GM12892 (cell line): Measurements from ENCODE around the gene TMEM238L.

Experiments
- DNase-seq: peaks from one replicate; pipeline ENCODE4 v3.0.0; 2011; ENCODE audit not compliant: insufficient read length
- FAIRE-seq: peaks from 2 replicates; lab custom pipeline; 2011; peaks lifted over from hg19 to GRCh38; lab: Jason Lieb, UNC
- POLR2A ChIP-seq: IDR thresholded peaks from 2 replicates; pipeline ENCODE4 v1.6.1; 2011; ENCODE audit warnings: low read depth, low read length, control low read depth
- POLR2AphosphoS5 ChIP-seq: IDR thresholded peaks from 2 replicates; pipeline ENCODE4 v1.6.1; 2011; ENCODE audit warnings: low read depth, low read length, control low read depth
- TAF1 ChIP-seq: IDR thresholded peaks from 2 replicates; pipeline ENCODE4 v1.6.1; 2011; ENCODE audit warnings: low read depth, mild to moderate bottlenecking, control low read depth, low read length, borderline replicate concordance

The TMEM238L gene

DNA sequence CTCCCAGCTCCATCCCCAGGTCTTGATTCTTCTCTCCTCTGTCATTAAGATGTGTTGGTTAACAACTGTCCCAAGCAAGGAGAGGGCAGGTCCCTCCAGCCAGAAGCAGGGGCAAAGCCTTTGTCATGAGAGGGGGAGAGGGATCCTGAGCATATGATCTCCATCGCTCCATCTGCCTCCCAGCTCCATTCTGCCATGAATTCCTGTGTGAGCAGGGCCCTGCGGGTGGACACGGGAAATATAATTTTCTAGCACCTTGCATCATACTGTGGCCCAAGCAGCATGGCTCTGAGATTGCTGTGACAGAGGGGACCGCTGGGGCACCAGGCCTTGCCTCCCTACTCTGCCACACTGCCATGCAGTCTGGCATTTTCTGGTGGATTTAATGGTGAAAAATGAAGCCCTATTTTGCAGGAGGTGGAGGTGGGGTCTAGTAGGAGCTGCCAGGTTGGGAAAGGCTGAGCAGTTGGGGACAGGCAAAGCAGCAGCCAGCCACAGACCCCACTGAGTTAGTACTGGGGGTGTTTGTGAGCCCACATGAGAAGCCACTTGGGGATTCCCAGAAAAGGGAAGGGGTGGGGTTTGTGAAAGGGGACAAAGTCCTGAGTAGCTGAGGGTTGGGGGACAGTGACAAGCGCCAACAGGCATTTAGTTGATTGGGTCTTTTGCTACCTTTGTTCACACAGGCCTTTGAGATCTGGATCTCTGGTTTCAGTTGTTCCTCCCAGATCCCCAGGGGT, 16.4 kb downstream of the TMEM238L start:
- TF ChIP-seq TAF1 (no peak), POLR2AphosphoS5 (no peak), POLR2A (no peak)
- DNase-seq (no peak), FAIRE-seq (no peak)

DNA sequence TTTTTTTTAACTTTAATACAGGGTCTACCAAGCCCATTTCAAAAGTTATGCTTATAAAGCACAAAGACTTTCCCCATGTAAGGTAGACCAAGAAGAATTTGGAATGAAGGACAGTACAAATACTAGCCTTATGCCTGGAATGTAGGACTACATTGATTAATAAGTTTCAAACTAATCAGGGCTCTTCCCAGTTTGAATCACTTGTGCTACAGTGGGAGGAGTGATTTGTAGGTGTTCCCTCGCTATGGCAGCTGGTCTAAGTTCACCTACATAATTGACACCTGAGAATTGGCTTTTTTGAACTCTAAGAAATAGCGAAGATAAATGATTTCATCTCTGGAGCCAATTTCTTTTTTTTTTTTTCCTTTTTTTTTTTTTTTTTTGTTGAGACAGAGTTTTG, 18.6 kb downstream of the TMEM238L start:
- DNase-seq (no peak), FAIRE-seq (no peak)
- TF ChIP-seq TAF1, result no peak
- no peak for TF ChIP-seq POLR2AphosphoS5
- no peak for TF ChIP-seq POLR2A

DNA sequence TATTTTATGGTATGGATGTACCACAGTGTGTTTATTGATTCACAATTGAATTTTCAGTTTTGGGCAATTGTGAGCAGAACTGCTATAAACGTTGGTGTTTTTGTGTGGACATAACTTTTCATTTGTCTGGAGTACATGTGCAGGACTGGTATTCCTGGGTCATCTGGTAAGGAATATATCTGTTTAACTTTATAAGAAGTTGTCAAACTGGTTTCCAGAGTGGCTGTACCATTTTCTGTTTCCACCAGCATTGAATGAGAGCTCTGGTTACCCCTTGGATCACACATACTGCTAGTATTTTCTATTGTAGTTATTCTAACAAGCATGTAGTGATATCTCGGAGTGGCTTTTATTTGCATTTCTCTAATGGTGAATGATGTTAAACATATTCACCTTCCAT, 24.3 kb downstream of the TMEM238L start:
- FAIRE-seq, result no peak
- TF ChIP-seq POLR2A (no peak), TAF1 (no peak), POLR2AphosphoS5 (no peak)

DNA sequence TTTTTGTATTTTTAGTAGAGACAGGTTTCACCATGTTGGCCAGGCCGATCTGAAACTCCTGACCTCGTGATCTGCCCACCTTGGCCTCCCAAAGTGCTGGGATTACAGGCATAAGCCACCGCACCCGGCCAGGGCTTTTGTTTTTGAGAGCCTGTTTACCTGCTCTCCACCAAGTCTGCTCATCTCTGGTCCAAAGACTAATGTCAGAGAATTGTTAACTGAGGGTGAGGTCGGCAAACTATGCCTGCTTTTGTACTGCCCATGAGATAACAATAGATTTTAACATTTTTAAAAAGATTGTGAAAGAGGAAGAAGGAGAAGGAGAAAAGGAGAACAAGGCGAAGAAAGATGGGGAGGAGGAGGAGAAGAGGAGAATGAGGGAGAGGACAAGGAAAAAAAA, 26.0 kb downstream of the TMEM238L start:
- no peak for DNase-seq

More for the DNA sequence above, 24.3 kb downstream of the TMEM238L start:
- no peak for DNase-seq

DNA sequence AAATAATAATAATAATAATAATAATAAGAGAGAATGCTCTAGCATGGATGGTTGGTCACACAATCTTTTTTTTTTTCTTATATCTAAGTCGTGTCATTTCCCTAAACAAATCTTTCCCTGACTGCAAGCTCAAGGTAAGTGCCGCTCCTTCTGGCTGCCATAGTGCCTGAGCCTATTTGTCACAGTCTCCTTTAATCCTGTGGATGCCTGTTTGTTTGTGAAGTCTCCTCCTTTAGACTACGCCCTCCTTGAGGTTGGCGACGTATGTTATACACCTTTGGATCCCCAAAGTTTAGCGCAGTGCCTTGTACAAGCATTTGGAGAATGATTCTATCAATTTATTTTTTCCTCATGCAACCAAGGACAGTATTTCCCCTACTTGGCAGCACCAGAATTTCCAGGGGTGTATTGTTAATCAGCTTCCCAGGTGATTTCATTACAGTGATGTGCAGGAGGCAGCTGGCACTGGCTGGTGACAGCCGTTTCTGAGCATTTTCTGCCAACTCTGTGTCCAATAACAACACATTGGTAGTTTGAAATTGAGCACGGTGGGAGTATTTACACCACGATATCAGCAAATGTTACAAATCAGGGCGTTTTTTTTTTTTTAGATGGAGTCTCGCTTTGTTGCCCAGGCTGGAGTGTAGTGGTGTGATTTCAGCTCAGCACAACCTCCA, 26.6 kb downstream of the TMEM238L start:
- FAIRE-seq, result no peak
- TF ChIP-seq TAF1, result no peak
- no peak for TF ChIP-seq POLR2A
- DNase-seq, result no peak

More for the DNA sequence above, 26.0 kb downstream of the TMEM238L start:
- TF ChIP-seq POLR2AphosphoS5 (no peak), TAF1 (no peak), POLR2A (no peak)
- FAIRE-seq, result no peak

DNA sequence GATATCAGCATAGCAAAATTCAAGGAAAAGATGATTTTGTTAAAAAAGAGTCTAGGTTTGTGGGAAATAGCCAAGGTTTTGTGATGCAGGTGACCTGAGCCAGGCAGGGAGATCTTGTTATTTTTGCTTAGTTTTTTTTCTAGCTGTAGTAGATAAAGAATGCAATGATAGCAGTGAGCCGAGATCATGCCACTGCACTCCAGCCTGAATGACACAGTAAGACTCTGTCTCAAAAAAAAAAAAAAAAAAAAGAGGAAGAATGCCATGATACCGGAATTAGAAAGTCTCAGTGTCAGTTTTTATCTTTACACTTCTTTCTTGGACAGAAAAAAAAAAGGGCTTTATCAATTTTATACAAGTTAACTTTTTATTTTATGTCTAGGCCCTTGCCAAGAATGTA, 27.5 kb downstream of the TMEM238L start:
- DNase-seq, result no peak
- FAIRE-seq, result no peak
- TF ChIP-seq TAF1 (no peak), POLR2A (no peak), POLR2AphosphoS5 (no peak)

DNA sequence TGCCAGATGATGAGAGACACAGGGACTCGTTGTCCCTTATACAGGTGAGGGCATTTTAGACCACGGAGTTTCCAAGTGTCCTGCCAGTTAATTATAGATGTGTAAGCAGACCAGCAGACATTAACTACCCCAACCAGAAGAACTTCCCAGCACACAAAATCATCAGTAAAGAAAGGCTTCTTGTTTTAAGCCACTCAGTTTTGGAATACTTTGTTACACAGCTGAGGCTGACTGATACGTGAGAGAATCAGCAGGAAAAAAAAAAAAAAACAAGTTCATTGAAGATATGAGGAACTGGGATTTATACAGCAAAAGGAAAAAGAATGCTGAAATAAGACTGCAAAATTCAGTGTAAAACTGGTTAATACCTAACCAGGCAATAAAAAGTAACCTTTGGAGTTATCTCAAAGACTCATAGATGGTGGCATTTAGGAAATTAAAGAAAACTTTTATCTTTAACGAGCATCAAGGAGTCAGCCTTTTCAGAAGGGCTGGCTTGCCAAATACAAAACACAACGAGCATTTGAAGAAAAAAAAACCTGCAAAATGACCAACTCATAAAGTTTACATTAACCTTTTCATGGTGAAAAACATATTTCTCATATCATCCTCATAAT, 28.1 kb downstream of the TMEM238L start:
- no peak for TF ChIP-seq POLR2A
- TF ChIP-seq POLR2AphosphoS5, result no peak
- no peak for TF ChIP-seq TAF1
- DNase-seq (no peak), FAIRE-seq (no peak)

DNA sequence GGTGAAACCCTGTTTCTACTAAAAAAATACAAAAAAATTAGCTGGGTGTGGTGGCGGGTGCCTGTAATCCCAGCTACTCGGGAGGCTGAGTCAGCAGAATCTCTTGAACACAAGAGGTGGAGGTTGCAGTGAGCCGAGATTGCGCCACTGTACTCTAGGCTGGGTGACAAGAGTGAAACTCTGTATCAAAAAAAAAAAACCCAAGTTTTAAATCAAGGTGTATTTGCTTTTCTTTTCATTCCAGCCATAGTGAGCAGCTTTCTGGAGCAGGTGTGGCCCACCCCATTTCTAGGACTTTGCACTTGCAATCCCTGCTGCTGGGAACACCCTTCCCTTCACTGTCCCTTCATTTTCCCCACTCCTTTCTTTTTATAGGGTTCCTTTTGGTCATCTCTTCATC, 28.8 kb downstream of the TMEM238L start:
- TF ChIP-seq TAF1 (no peak), POLR2A (no peak), POLR2AphosphoS5 (no peak)
- no peak for DNase-seq
- FAIRE-seq, result no peak

DNA sequence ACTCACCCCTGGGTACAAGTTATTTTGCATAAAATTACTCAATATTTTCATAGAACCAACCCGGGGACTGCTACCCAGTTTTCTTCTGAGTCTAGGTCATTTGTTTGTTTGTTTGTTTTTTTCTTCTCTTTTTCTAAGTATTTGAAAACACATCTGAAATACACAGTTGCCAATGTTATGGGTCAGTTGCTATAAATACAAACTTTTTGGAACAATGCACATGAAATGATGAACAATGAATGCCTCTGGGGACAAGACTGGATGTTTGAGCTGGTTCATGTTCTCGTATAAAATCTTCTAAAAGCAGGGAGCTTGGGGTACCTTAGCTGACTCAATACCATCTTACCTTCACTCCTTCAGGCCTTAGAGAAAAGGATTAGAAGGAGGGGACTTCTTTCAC, 30.5 kb downstream of the TMEM238L start:
- TF ChIP-seq POLR2AphosphoS5 (no peak), TAF1 (no peak), POLR2A (no peak)
- no peak for FAIRE-seq
- no peak for DNase-seq

DNA sequence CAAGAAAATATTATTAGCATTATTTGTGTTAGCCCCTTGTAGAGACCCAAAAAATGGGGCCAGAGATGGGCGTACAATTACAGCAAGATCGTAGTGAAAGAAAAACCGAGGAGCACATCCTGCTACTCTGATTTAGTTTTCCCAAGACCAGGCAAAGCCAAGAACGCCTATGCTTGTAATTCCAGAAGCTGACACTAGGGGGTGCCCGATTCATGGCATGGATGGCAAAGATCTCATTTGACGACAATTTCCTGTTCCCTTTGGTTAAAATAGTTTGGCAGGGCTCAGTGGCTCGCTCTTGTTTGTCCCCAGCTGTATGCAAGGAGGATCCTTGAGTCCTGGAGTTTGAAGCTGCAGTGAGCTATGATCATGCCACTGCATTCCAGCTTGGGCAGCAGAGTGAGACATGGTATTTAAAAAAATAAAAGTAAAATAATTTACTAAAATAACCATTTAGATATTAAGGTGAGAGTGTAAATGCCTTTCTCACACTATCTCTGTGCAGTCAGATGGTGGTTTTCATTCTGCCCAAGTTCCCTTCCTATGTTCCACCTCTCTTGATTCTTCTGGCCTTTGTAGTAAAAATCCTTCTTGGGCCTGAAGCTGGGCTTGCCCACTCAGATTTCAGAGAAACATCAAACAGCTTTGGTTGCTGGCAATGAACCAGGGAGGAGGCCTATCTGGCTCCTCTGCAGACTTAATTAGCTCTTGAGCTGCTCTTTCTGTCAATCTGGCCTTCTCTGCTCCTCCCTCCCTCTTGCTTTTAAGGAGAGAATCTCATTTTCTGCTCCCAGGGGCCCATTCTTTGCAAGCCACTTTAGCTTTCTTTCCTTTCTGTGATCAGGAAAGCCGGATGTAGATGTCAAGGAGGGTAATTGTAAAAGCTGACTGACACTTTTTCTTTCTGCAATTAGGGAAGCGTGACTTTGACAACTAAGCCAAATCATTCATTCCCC, 31.2 kb downstream of the TMEM238L start:
- no peak for TF ChIP-seq TAF1
- no peak for TF ChIP-seq POLR2A
- no peak for TF ChIP-seq POLR2AphosphoS5
- DNase-seq (no peak), FAIRE-seq (peak; percentile 30)

DNA sequence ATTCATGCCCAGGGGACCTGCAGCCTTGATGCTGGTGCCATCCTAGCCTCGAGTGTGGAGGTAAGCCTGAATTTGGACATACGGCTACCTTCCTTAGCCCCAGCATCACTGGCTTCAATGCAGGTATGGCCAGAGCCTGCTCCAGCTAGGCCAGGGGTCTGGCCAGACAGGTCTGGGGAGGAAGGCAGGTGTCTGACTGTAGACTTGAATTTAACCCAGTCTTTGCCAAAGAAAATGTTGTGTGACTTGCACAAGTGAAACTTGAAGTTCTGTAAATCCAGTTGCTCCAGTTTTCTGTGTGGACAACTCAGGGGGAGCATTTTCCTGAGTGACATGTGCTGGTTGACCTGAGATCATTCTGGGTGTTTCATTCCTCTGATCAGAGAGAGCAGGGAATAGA, 32.8 kb downstream of the TMEM238L start:
- FAIRE-seq, result no peak
- TF ChIP-seq POLR2A, result no peak
- no peak for TF ChIP-seq TAF1
- TF ChIP-seq POLR2AphosphoS5, result no peak
- no peak for DNase-seq
